ENCODE data around the gene ASRGL1.

ASRGL1 gene

DNA sequence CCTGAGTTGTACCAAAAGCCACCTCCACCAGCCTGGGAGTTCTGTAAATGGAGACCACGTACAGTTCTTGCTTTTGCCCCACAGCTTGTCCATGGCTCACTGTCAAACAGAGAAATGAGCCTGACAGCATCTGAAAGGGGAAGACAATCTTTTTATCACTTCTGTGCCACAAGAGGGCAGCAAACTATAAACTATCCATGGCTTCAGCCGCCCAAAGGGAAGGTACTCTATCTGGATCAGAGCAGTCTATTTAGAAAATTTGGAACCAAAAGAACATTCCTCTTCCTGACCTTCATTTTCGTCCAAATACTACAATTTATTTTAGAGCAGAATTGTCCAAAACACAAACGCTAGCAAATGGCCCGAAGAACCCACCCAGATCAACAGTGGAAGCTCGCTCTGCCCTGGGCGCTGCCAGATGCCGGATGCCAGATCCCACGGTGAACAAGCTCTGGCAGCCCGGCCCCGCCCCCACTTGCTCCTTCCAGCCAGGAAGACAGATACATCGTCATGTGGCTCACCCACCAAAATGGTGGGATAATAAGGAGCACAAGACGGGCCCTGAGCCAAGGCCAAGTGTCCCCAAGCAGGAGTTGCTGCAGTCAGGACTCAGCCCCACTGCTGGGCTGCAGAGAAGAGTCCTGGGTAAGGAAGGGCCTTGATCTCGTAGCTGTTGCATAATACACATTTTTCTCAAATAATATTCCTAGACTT is 57.7 kb downstream of the ASRGL1 start:
- DNase-seq: peak; percentile 56

- no peak for DNase-seq
These were observed 58.8 kb downstream of the ASRGL1 start for GRCh38 chr11:62395885-62396551.

GRCh38 chr11:62398011-62398994 is 61.1 kb downstream of the ASRGL1 start:
- no peak for DNase-seq

DNA sequence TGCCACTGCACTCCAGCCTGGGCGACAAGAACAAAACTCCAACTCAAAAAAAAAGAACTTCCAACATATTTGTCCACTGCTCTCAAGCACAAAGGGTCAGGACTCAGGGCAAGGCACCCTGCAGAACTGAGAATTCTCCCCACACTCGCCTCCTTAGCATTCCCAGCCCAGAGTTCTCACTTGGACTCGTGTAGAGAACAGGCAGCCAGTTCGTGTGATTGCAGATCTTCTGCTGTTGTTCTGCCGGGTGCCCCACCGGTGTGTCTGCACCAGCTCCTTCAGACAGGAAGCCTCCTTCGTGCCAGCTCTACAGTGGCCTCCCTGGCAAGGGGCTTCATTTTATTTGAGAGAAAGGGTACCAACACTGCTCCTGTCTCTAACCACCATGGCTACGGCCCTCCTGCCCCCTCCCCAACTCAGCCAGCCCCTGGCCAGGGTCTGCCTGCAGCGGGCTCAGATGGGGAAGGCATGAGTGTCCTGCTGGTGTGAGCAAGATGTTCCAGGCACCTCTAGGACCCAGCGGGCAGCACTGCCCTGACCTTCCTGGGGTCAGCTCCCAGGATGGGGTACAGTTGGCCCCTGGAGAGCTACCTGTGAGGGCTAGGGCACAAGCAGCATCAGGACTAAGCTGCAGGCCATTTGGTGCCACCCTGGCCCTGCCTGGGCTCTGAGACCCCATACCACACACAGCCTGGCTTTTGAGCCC is 62.1 kb downstream of the ASRGL1 start:
- DNase-seq: no peak

DNA sequence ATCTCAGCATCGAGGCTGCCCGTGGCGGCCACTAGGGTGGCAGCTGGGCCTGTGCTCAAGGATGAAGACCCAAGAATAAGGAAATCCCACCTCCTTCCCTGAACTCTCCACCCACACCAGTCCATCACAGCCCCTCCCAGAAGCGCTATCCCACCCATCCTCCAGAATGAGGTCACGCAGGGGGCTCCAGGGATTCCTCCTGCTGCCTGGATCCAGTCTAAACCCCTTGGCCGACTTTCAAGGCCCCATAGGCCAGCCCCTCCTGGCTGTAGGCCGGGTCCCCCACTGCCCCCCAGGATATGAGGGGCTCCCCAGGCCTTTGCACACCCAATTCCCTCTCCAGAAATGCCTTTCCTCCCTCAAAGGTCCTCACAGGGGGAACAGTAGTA is 62.6 kb downstream of the ASRGL1 start:
- DNase-seq: no peak

DNA sequence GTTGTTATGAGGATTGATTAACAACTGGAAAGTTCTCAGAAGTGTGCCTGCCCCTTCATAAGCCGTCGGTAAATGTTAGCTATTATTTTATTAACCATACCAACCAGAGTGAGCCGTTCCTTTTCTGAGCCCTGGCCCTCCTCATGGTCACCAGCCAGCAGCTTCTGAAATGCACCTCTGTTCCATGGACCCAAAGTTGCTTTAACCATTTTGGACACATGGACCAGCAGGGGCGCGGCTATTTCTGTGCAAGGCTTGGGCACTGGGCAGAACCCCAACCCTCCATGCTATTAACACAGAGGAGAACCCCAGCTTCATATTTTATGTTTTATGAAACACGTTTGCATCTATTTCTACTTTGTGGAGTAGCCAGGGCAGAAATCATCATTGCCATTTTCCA is 63.0 kb downstream of the ASRGL1 start:
- no peak for DNase-seq

DNA sequence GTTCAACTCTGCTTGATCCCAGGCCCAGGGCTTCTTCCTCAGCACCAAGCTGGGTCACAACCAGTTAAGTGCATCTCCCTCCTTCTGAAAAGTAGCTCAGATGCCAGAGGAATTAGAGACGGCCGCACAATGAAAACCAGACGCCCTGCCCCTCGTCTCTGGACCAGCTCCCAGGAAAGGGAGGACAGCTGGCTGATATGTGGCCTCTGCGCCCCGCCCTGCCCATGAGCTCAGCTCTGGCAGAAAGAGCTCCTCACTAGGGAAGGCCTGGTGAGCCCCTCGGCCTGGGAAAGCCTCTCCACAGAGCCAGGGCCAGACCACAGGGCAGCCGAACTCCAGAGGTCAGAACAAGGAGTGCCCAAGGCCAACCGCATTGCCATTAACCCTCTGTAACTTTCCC is 63.5 kb downstream of the ASRGL1 start:
- no peak for DNase-seq

GRCh38 chr11:62401356-62401755 is 64.1 kb downstream of the ASRGL1 start:
- no peak for DNase-seq

DNA sequence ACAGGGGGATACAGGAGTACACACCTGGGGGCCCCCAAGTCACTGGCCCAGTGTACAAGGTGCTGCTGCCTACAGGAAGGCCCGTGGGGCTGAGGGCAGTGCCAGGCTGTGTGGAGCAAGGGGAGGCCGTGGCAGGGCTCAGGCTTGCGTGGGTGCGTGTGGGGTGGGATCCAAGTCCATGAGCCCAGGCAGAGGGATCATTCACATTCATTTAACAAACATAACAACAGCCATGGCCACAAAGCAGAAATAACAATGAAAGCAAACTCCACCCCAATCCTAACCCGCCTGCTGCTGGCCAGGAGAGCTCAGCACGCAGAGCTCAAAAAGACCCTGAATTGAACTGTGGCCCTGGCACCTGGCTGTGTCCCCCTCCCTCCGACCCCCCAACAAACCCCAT is 64.6 kb downstream of the ASRGL1 start:
- DNase-seq: no peak

DNA sequence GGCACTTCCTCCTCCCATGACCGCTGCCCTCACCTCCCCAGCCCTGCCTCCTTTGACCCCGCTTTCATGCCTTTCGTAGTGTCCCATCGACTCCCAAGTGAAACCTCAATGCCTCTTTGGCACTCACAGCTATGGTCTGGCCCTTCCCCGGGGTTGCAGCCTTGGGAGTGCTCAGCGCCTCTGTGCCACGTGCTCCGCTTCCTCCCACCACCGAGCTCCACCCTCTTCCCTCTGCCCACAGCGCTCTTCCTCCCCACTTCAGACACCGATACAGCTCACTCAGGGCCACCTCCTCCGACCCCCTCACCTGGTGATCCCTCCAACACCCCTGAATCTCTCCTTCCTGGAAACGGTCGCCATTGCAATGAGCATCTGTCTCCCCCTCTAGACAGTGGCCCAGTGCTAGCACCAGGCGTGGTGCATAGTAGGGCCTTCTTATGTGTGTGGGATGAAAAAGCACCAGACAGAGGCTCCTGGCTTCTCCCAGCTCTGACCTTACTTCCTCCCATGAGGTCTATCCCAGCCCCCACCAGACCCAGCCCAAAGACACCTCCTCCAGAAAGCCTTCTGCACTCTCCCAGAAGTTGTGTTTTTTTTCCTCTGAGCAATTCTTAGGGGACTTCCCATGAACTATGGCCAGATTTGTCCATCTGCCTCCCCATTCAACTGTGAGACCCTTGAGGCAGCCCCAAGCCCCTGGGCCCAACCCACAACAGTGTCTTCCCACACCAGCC is 65.1 kb downstream of the ASRGL1 start:
- peak; percentile 49 for DNase-seq

GRCh38 chr11:62402960-62403730 is 65.9 kb downstream of the ASRGL1 start:
- DNase-seq: no peak

DNA sequence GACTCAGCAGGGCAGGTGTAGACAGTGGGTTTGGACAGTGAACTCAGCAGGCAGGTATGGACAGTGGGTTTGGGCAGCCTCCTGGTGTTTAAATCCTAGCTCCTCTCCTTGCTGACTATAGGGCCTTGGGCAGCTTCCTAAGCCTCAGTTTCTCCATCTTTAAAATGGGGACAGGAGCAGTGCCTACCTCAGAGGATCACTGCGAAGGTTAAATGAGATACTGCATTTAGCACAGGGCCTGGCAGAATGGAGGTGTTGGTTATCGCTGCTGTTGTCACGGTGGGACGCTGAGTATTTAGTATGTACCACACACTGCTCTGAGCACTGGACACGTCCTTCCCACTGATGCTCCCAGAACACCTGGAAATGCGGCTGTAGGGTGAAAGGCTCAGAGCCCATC is 67.2 kb downstream of the ASRGL1 start:
- no peak for DNase-seq

GRCh38 chr11:62404901-62405300 is 67.7 kb downstream of the ASRGL1 start:
- DNase-seq: no peak

DNA sequence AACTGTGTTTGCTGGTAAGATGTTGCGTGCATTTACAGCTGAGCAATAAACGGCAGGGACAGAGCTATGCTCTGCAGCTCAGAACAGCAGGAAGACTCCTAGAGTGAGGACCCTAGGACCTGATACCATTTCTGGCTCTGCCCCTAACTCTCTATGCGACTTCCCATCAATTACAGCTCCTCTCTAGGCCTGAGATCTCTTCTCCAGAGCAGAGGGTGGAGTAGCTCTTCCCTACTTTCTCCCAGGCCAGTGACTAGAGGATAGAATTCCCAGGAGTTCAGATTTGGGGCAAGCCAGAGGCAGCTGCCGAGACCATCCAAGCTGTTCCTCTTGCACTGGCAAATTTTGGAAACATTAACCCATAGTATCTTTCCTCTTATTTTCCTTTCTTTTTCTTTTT is 68.8 kb downstream of the ASRGL1 start:
- no peak for DNase-seq

DNA sequence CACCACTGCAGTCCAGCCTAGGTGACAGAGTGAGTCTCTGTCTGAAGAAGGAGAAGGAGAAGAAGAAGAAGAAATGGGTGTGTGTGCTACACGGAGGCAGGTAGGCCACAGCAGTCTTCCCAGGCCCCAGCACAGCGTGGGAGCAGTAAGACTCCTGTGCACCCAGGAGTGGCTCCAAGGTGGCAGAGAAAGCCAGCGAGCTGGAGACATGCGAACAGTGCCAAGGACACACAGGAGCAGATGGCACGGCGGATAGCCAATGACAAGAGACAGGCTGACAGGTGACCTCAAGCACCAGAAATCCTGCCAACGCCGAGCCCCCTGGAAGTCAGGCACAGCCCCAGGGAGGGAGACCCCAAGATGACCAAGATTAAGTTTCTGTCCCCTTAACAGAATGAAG is 72.6 kb downstream of the ASRGL1 start:
- DNase-seq: no peak

DNA sequence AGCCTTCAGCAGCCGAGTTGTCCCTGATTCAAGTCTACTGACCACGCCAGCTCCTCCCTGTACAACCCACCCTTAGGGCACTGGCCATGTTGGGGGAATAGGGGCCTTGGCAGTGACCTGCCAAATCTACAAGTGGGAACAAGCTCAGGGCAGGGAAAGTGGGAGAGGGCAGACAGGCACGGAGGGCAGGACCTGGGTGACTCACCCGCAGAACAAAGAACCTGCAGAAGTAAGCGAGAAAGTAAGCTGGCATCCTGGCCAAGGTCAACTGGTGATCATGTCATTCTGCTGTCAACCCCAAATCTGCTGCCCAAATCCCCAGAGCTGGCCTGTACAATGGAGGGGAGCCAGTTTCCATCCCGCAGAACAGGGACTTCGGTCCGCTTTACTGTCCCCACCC is 73.7 kb downstream of the ASRGL1 start:
- no peak for DNase-seq

DNA sequence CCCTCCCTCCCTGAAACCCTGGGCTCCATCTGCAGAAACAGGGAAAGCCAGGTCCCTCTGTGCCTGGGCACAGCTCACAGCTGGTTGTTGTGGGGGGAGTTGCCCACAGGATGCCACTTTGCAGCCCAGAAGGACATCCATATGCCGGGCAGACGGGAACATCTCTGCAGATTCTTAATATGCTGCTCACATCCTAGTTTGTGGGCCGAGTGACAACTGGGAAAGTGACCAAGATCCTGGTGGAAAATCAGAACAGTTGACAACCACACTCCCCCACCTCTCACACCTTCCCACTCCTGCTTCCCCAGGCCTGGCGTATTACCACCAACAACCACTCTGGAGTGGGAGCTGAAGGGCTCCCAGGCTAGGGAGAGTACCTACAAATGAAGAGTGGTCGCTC is 74.3 kb downstream of the ASRGL1 start:
- DNase-seq: no peak

DNA sequence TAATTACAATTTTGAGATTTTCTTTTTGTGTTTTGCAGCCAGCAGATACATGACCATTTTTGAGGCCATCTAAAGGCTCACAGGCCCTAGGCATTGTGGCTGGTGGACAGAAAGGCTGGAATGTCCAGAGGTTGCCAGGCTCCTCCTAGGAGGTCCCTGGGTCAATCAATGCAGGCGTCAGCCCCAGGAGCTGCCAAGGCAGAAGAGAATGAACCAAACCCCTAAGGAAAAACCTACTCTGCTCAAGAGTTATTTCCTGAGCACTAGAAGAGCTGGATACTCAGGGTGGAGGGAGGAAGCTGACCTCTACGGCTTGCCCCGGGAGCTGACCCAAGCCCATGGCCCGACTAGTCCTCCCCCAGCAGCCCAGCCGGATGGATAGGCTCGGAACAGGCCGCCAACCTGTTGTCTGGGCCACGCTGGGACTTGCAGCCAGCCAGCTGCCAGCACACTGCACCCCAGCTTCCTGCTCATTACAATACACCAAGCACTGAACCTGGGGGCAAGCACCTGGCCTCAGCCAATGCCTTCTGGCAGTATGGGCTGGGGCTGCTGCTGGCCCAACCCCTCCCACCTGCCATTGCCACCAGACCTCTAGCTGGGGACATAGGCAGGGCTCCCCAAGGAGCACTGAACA is 75.9 kb downstream of the ASRGL1 start:
- DNase-seq: no peak

DNA sequence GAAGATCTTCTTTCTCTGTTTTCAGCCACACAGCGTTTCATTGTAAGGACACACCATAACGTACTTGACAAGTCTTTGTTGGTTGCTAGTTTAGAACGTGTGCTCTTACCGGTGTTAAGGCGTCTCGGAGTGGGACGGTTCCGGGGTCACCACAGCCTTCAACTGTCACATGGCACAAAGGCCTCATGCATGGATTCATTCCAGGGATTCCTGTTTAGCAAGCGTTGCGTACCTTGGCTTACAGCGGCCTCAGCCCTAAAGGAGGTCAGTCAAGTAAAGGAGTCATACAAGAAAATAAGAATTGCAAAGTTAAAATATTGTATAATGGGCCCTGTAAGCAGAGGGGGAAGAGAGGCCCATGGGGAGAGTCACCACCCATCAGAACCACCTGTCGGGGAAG is 79.3 kb downstream of the ASRGL1 start:
- DNase-seq: no peak

DNA sequence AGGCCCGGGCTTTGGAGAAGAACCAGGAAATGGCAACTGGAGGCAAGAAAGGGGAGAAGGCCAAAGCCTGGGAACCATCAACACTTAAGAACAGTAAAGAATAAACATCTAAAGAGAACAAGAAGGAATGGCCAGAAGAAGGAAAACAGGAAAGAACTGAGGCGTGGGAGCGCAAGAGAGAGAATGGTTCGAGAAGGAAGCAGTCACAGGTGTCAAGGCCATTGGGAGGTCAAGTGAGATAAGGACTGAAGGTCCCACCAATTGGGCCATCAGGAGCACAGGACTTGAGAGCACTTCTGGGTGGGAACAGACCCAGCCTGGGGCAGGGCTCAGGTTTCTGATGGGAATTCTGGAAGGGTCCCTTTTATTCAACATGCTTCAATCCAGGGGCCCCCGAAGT is 80.9 kb downstream of the ASRGL1 start:
- no peak for DNase-seq

GRCh38 chr11:62418733-62419132 is 81.5 kb downstream of the ASRGL1 start, which contains the start of gene SCGB1A1:
TSS of gene SCGB1A1 (plus strand) at chr11:62419033. CDS start at chr11:62419096, 63 bp downstream.
- no peak for DNase-seq
